GM23338 (cell line): Measurements from ENCODE around the gene KAT6B. TPM values are rescaled to one million over a fixed set of nuclear protein-coding genes. Genes with fewer than 3 reads are reported as not detected.

ENCODE experiments used
- ATAC-seq: fragments of 200-7000 bp; cut with Tn5 transposase; 3 replicates; pipeline ENCODE4 v1.9.1; 2020
- DNase-seq: peaks from one replicate; pipeline ENCODE4 v3.0.0-alpha.2; 2015; ENCODE audit warnings: low spot score
- H2AFZ ChIP-seq: fragments of 200-600 bp; sonication (generic); 2 replicates; pipeline ENCODE4 v1.8.0; 2016; ENCODE audit warnings: antibody characterized with exemption, mild to moderate bottlenecking, moderate library complexity
- H3F3A ChIP-seq: fragments of 200-600 bp; sonication (generic); replicated peaks from 2 replicates; pipeline ENCODE4 v1.8.0; 2017; ENCODE audit warnings: antibody characterized with exemption, mixed run types, low read depth
- H3K27ac ChIP-seq: fragments of 200-600 bp; sonication (generic); 2 replicates; pipeline ENCODE4 v1.6.1; 2016; ENCODE audit warnings: low read depth
- H3K27me3 ChIP-seq: fragments of 200-600 bp; sonication (generic); 2 replicates; pipeline ENCODE4 v1.8.0; 2016; ENCODE audit warnings: mild to moderate bottlenecking, mixed run types, moderate library complexity; ENCODE audit not compliant: insufficient read depth
- H3K36me3 ChIP-seq: fragments of 200-600 bp; sonication (generic); 2 replicates; pipeline ENCODE4 v1.8.0; 2016; ENCODE audit warnings: mild to moderate bottlenecking; ENCODE audit not compliant: insufficient read depth
- H3K4me1 ChIP-seq: fragments of 200-600 bp; sonication (generic); 2 replicates; pipeline ENCODE4 v1.8.0; 2016; ENCODE audit warnings: mild to moderate bottlenecking, moderate library complexity; ENCODE audit not compliant: insufficient read depth
- H3K4me2 ChIP-seq: fragments of 200-600 bp; sonication (generic); 2 replicates; pipeline ENCODE4 v1.7.1; 2017; ENCODE audit warnings: mixed run types
- H3K4me3 ChIP-seq: fragments of 200-600 bp; sonication (generic); 2 replicates; pipeline ENCODE4 v1.6.1; 2016; ENCODE audit warnings: mixed run types
- H3K79me2 ChIP-seq: fragments of 200-600 bp; sonication (generic); replicated peaks from 2 replicates; pipeline ENCODE4 v1.8.0; 2017; ENCODE audit warnings: mild to moderate bottlenecking; ENCODE audit not compliant: insufficient read depth
- H3K9me2 ChIP-seq: fragments of 200-600 bp; sonication (generic); 2 replicates; pipeline ENCODE4 v1.8.0; 2017; ENCODE audit not compliant: insufficient read depth
- H4K20me1 ChIP-seq: fragments of 200-600 bp; sonication (generic); replicated peaks from 2 replicates; pipeline ENCODE4 v1.8.0; 2017; ENCODE audit warnings: mild to moderate bottlenecking; ENCODE audit not compliant: insufficient read depth
- H3K27ac Mint-ChIP-seq: 2 replicates; pipeline ENCODE4 v1.8.0; 2020; ENCODE audit warnings: inconsistent platforms, mild to moderate bottlenecking, moderate library complexity, mixed read lengths
- H3K27me3 Mint-ChIP-seq: 3 replicates; pipeline ENCODE4 v1.8.0; 2022; ENCODE audit warnings: low read depth, mild to moderate bottlenecking, moderate library complexity, mixed read lengths, inconsistent platforms; ENCODE audit not compliant: insufficient read depth, poor library complexity
- H3K36me3 Mint-ChIP-seq: 3 replicates; pipeline ENCODE4 v1.8.0; 2021; ENCODE audit warnings: low read depth, mild to moderate bottlenecking, inconsistent platforms, moderate library complexity, mixed read lengths
- H3K4me1 Mint-ChIP-seq: 3 replicates; pipeline ENCODE4 v1.8.0; 2020; ENCODE audit warnings: mild to moderate bottlenecking, inconsistent platforms, mixed read lengths
- H3K4me3 Mint-ChIP-seq: 3 replicates; pipeline ENCODE4 v1.8.0; 2021; ENCODE audit warnings: moderate library complexity, mild to moderate bottlenecking, inconsistent platforms, mixed read lengths
- H3K9me3 Mint-ChIP-seq: 3 replicates; pipeline ENCODE4 v1.8.0; 2020; ENCODE audit warnings: moderate library complexity, mild to moderate bottlenecking, inconsistent platforms, mixed read lengths
- CREB1 ChIP-seq: fragments of 250-450 bp; sonication (Bioruptor Pico); IDR thresholded peaks from 2 replicates; pipeline ENCODE4 v1.5.0; 2020; ENCODE audit warnings: low read depth, mild to moderate bottlenecking, moderate library complexity
- EZH2phosphoT487 ChIP-seq: fragments of 200-600 bp; sonication (generic); IDR thresholded peaks from one replicate; pipeline ENCODE4 v1.8.1; 2018; ENCODE audit warnings: antibody characterized with exemption; ENCODE audit not compliant: unreplicated experiment
- POLR2AphosphoS5 ChIP-seq: IDR thresholded peaks from 2 replicates; pipeline ENCODE4 v1.6.1; 2016; ENCODE audit warnings: antibody characterized with exemption, low read depth
- STAT1 ChIP-seq: IDR thresholded peaks from one replicate; pipeline ENCODE4 v1.6.1; 2016; ENCODE audit warnings: antibody characterized with exemption; ENCODE audit not compliant: unreplicated experiment
- ZNF114 ChIP-seq: fragments of 250-450 bp; sonication (Bioruptor Pico); IDR thresholded peaks from 2 replicates; pipeline ENCODE4 v1.5.0; 2020; ENCODE audit warnings: mild to moderate bottlenecking, moderate library complexity
- ZNF331 ChIP-seq: fragments of 250-450 bp; sonication (Bioruptor Pico); IDR thresholded peaks from 2 replicates; pipeline ENCODE4 v1.5.0; 2020; ENCODE audit warnings: low read depth, mild to moderate bottlenecking, moderate library complexity
- polyA plus RNA-seq: library from polyadenylated mRNA; unstranded; fragments of >200 nt; fragmentation: Nextera tagmentation; extraction: Ambion mirVana; gene quantifications from 2 replicates; pipeline ENCODE4 v1.2.1, GENCODE V29; 2016
- total RNA-seq: library from RNA; depleted of rRNA; stranded (reverse); fragments of >200 nt; shearing (Covaris generic); gene quantifications from 2 replicates; pipeline ENCODE4 v1.2.3, GENCODE V29; 2014
- TF ChIP-seq, protein P1 (sequence below): IDR thresholded peaks from one replicate; pipeline ENCODE4 v1.6.1; 2018; ENCODE audit warnings: antibody characterized with exemption; ENCODE audit not compliant: unreplicated experiment
- TF ChIP-seq, protein P2 (sequence below), 2 experiments: fragments of 200-600 bp in 1 of 2; sonication (generic) in 1 of 2; conservative IDR thresholded peaks; 2 replicates each; pipeline versions ENCODE4 v1.5.1 to v1.6.1; 2016 to 2017; ENCODE audit warnings: antibody characterized with exemption in 2 of 2, low read depth in 2 of 2, mild to moderate bottlenecking in 2 of 2, moderate library complexity in 1 of 2
- TF ChIP-seq, protein P3 (sequence below): fragments of 250-450 bp; sonication (Bioruptor Pico); IDR thresholded peaks from 2 replicates; pipeline ENCODE4 v1.5.0; 2020; ENCODE audit warnings: mild to moderate bottlenecking, moderate library complexity

The KAT6B gene
- total and polyA plus RNA-seq, 2 experiments from 2014 or later, result 21.3 to 31.4 TPM

DNA sequence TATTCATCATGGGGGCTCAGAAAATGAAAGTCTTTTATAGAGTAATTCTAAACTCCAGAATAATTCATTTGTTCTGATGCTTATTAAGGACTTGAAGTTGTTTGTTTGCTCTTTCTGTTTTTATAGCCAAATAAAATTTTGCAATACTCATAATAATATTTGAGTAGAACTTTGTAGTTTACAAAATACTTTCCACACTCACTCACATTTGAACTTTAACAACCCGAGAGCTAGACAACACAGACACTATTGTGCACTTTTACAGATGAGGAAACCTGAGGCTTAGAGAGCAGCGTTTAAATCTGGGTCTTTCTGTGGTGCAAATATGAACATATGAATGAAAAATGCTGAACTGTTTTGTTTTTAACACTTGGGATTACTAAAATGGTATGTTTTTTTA is 126.8 kb downstream of the KAT6B start (continued):
- TF ChIP-seq, protein P1, sequence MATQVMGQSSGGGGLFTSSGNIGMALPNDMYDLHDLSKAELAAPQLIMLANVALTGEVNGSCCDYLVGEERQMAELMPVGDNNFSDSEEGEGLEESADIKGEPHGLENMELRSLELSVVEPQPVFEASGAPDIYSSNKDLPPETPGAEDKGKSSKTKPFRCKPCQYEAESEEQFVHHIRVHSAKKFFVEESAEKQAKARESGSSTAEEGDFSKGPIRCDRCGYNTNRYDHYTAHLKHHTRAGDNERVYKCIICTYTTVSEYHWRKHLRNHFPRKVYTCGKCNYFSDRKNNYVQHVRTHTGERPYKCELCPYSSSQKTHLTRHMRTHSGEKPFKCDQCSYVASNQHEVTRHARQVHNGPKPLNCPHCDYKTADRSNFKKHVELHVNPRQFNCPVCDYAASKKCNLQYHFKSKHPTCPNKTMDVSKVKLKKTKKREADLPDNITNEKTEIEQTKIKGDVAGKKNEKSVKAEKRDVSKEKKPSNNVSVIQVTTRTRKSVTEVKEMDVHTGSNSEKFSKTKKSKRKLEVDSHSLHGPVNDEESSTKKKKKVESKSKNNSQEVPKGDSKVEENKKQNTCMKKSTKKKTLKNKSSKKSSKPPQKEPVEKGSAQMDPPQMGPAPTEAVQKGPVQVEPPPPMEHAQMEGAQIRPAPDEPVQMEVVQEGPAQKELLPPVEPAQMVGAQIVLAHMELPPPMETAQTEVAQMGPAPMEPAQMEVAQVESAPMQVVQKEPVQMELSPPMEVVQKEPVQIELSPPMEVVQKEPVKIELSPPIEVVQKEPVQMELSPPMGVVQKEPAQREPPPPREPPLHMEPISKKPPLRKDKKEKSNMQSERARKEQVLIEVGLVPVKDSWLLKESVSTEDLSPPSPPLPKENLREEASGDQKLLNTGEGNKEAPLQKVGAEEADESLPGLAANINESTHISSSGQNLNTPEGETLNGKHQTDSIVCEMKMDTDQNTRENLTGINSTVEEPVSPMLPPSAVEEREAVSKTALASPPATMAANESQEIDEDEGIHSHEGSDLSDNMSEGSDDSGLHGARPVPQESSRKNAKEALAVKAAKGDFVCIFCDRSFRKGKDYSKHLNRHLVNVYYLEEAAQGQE, result no peak
- TF ChIP-seq STAT1, result no peak
- TF ChIP-seq EZH2phosphoT487, result no peak
- no peak for TF ChIP-seq ZNF114 (CRISPR knock-in tag)
- TF ChIP-seq CREB1 (CRISPR knock-in tag), result no peak

DNA sequence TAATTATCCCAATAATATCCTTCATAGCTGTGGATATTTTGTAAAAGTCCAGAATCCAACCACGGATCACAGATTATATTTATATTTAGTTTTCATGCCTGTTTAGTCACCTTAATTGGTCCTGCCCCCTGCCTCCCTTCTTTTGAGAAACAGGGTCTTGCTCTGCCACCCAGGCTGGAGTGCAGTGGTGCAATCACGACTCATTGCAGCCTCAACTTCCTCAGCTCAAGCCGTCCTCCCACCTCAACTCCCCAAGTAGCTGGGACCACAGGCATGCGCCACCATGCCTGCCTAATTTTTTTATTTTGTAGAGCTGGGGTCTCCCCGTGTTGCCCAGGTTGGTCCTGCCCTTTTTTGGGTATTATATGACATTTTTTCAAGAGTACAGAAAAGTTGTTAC is 129.4 kb downstream of the KAT6B start:
- H3K79me2 ChIP-seq, result peaks cover 17% of the 10 kb centered on the region
- DNase-seq, result no peak
- no peaks in the 10 kb centered on the region for H3K27me3 ChIP-seq
- H3K9me2 ChIP-seq, result no peaks in the 10 kb centered on the region
- H3F3A ChIP-seq, result no peaks in the 10 kb centered on the region
- H3K27ac ChIP-seq, result no peak overlapping the region
- no peaks in the 10 kb centered on the region; the same call in 2 of the 3 replicates for H3K9me3 Mint-ChIP-seq
- H2AFZ ChIP-seq, result no peak overlapping the region
- no peak overlapping the region for H3K4me2 ChIP-seq
- no peaks in the 10 kb centered on the region for H3K36me3 Mint-ChIP-seq
- H3K4me1 ChIP-seq, result no peaks in the 10 kb centered on the region
- no peak overlapping the region for H3K4me3 ChIP-seq
- H4K20me1 ChIP-seq, result no peaks in the 10 kb centered on the region
- H3K27me3 Mint-ChIP-seq, result peaks cover 4% of the 10 kb centered on the region
- H3K4me1 Mint-ChIP-seq, result peaks cover 2% of the 10 kb centered on the region; the same call in 1 of the 3 replicates
- H3K4me3 Mint-ChIP-seq, result no peak overlapping the region
- H3K27ac Mint-ChIP-seq, result no peak overlapping the region
- ATAC-seq, result no peak
- TF ChIP-seq, protein P2, sequence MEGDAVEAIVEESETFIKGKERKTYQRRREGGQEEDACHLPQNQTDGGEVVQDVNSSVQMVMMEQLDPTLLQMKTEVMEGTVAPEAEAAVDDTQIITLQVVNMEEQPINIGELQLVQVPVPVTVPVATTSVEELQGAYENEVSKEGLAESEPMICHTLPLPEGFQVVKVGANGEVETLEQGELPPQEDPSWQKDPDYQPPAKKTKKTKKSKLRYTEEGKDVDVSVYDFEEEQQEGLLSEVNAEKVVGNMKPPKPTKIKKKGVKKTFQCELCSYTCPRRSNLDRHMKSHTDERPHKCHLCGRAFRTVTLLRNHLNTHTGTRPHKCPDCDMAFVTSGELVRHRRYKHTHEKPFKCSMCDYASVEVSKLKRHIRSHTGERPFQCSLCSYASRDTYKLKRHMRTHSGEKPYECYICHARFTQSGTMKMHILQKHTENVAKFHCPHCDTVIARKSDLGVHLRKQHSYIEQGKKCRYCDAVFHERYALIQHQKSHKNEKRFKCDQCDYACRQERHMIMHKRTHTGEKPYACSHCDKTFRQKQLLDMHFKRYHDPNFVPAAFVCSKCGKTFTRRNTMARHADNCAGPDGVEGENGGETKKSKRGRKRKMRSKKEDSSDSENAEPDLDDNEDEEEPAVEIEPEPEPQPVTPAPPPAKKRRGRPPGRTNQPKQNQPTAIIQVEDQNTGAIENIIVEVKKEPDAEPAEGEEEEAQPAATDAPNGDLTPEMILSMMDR (conservative IDR thresholded peaks at IDR 0.05; ENCODE audit: low read depth in 2 of 2), result no peak
- TF ChIP-seq, protein P1, result no peak
- TF ChIP-seq STAT1 (no peak), ZNF331 (no peak), POLR2AphosphoS5 (no peak)
- TF ChIP-seq, protein P3, sequence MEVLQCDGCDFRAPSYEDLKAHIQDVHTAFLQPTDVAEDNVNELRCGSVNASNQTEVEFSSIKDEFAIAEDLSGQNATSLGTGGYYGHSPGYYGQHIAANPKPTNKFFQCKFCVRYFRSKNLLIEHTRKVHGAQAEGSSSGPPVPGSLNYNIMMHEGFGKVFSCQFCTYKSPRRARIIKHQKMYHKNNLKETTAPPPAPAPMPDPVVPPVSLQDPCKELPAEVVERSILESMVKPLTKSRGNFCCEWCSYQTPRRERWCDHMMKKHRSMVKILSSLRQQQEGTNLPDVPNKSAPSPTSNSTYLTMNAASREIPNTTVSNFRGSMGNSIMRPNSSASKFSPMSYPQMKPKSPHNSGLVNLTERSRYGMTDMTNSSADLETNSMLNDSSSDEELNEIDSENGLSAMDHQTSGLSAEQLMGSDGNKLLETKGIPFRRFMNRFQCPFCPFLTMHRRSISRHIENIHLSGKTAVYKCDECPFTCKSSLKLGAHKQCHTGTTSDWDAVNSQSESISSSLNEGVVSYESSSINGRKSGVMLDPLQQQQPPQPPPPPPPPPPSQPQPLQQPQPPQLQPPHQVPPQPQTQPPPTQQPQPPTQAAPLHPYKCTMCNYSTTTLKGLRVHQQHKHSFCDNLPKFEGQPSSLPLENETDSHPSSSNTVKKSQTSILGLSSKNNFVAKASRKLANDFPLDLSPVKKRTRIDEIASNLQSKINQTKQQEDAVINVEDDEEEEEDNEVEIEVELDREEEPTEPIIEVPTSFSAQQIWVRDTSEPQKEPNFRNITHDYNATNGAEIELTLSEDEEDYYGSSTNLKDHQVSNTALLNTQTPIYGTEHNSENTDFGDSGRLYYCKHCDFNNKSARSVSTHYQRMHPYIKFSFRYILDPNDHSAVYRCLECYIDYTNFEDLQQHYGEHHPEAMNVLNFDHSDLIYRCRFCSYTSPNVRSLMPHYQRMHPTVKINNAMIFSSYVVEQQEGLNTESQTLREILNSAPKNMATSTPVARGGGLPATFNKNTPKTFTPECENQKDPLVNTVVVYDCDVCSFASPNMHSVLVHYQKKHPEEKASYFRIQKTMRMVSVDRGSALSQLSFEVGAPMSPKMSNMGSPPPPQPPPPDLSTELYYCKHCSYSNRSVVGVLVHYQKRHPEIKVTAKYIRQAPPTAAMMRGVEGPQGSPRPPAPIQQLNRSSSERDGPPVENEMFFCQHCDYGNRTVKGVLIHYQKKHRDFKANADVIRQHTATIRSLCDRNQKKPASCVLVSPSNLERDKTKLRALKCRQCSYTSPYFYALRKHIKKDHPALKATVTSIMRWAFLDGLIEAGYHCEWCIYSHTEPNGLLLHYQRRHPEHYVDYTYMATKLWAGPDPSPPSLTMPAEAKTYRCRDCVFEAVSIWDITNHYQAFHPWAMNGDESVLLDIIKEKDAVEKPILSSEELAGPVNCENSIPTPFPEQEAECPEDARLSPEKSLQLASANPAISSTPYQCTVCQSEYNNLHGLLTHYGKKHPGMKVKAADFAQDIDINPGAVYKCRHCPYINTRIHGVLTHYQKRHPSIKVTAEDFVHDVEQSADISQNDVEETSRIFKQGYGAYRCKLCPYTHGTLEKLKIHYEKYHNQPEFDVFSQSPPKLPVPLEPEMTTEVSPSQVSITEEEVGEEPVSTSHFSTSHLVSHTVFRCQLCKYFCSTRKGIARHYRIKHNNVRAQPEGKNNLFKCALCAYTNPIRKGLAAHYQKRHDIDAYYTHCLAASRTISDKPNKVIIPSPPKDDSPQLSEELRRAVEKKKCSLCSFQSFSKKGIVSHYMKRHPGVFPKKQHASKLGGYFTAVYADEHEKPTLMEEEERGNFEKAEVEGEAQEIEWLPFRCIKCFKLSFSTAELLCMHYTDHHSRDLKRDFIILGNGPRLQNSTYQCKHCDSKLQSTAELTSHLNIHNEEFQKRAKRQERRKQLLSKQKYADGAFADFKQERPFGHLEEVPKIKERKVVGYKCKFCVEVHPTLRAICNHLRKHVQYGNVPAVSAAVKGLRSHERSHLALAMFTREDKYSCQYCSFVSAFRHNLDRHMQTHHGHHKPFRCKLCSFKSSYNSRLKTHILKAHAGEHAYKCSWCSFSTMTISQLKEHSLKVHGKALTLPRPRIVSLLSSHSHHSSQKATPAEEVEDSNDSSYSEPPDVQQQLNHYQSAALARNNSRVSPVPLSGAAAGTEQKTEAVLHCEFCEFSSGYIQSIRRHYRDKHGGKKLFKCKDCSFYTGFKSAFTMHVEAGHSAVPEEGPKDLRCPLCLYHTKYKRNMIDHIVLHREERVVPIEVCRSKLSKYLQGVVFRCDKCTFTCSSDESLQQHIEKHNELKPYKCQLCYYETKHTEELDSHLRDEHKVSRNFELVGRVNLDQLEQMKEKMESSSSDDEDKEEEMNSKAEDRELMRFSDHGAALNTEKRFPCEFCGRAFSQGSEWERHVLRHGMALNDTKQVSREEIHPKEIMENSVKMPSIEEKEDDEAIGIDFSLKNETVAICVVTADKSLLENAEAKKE (CRISPR knock-in tag), result no peak
- no peaks in the 10 kb centered on the region for H3K36me3 ChIP-seq
